ENCODE measurements around the gene FAR2.

DNA sequence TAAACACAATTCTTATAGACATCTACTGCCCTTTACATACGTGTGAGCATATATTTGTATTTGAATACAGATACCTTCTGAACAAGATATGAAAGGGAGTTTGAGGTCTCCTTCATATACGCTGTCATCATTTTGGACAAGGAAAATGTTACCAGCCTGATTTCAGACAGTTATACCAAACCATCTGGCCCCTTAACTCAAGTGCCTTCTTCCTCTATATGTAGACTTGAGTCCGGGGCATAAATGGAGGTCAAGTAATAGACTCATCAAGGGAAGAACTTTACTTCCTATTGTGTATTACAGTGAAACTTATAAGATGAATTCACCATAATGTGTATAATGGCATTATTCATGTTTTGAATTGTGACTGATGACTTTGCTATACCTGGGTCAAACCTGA lies 52.2 kb downstream of the FAR2 start:
- TF ChIP-seq CTCF (IDR thresholded peaks at IDR 0.05; ENCODE audit: low read depth, low read length, missing input control) (no peak), JUND (IDR thresholded peaks at IDR 0.05) (no peak), RXRA (IDR thresholded peaks at IDR 0.05) (no peak), REST (IDR thresholded peaks at IDR 0.05) (no peak), SP1 (IDR thresholded peaks at IDR 0.05) (no peak), HNF4G (IDR thresholded peaks at IDR 0.05) (no peak), RAD21 (IDR thresholded peaks at IDR 0.05) (no peak), HNF4A (conservative IDR thresholded peaks at IDR 0.05) (no peak), EGR1 (IDR thresholded peaks at IDR 0.05; ENCODE audit: low read depth in 2 of 2) (no peak), MAX (IDR thresholded peaks at IDR 0.05) (no peak)
